ENCODE results near the gene ADGRE1. TPM values are rescaled to one million over a fixed set of nuclear protein-coding genes. Genes with fewer than 3 reads are reported as not detected.

Gene ADGRE1
- total and polyA plus RNA-seq, 9 donors = 0.04 to 0.28 (median 0.15) TPM; not detected in 1

- Histone ChIP-seq H3K36me3 (ENCODE audit: control insufficient read depth, insufficient read depth, low read length) (no peaks in the 10 kb centered on the region), H3K27me3 (ENCODE audit: control insufficient read depth, insufficient read depth, low read length) (no peaks in the 10 kb centered on the region), H3K4me1 (ENCODE audit: control insufficient read depth, insufficient read depth, low read length) (no peaks in the 10 kb centered on the region), H3K27ac (ENCODE audit: low read length) (no peak overlapping the region), H3K4me3 (ENCODE audit: low read length) (no peak overlapping the region), H3K9me3 (replicated peaks; ENCODE audit: control insufficient read depth, low read depth, low read length) (no peaks in the 10 kb centered on the region)
- WGBS (ENCODE audit: insufficient coverage) = 32% methylated on average over 3 of the region's 5 CpGs
- DNase-seq = peak; percentile 22
Observed at GRCh38 chr19:6947745-6948144, 60.4 kb downstream of the ADGRE1 start.

- H3K9me3 ChIP-seq (replicated peaks; ENCODE audit: control insufficient read depth, low read depth, low read length) = no peaks in the 10 kb centered on the region
- H3K4me3 ChIP-seq (ENCODE audit: low read length) = no peak overlapping the region
- no peak for DNase-seq
- H3K27me3 ChIP-seq (ENCODE audit: control insufficient read depth, insufficient read depth, low read length) = no peaks in the 10 kb centered on the region
- H3K27ac ChIP-seq (ENCODE audit: low read length) = no peak overlapping the region
- no peaks in the 10 kb centered on the region for H3K4me1 ChIP-seq (ENCODE audit: control insufficient read depth, insufficient read depth, low read length)
- no peaks in the 10 kb centered on the region for H3K36me3 ChIP-seq (ENCODE audit: control insufficient read depth, insufficient read depth, low read length)
- WGBS (ENCODE audit: insufficient coverage) = no CpG with 5 or more reads among the region's 2 CpGs
Observed at GRCh38 chr19:6948884-6949283, 61.5 kb downstream of the ADGRE1 start.

GRCh38 chr19:6952956-6953355 lies 65.6 kb downstream of the ADGRE1 start:
- no peaks in the 10 kb centered on the region for H3K4me1 ChIP-seq (ENCODE audit: control insufficient read depth, insufficient read depth, low read length)
- no peak for DNase-seq
- no peak overlapping the region for H3K27ac ChIP-seq (ENCODE audit: low read length)
- no peak overlapping the region for H3K4me3 ChIP-seq (ENCODE audit: low read length)
- H3K9me3 ChIP-seq (replicated peaks; ENCODE audit: control insufficient read depth, low read depth, low read length) = no peaks in the 10 kb centered on the region
- 83% methylated on average over 4 of the region's 9 CpGs for WGBS (ENCODE audit: insufficient coverage)
- no peaks in the 10 kb centered on the region for H3K36me3 ChIP-seq (ENCODE audit: control insufficient read depth, insufficient read depth, low read length)
- no peaks in the 10 kb centered on the region for H3K27me3 ChIP-seq (ENCODE audit: control insufficient read depth, insufficient read depth, low read length)

- H3K36me3 ChIP-seq (ENCODE audit: control insufficient read depth, insufficient read depth, low read length) = no peaks in the 10 kb centered on the region
- no peak overlapping the region for H3K27ac ChIP-seq (ENCODE audit: low read length)
- no peak for DNase-seq
- H3K27me3 ChIP-seq (ENCODE audit: control insufficient read depth, insufficient read depth, low read length) = no peaks in the 10 kb centered on the region
- WGBS (ENCODE audit: insufficient coverage) = 90% methylated on average over 3 of the region's 3 CpGs
- H3K9me3 ChIP-seq (replicated peaks; ENCODE audit: control insufficient read depth, low read depth, low read length) = no peaks in the 10 kb centered on the region
- H3K4me1 ChIP-seq (ENCODE audit: control insufficient read depth, insufficient read depth, low read length) = no peaks in the 10 kb centered on the region
- no peak overlapping the region for H3K4me3 ChIP-seq (ENCODE audit: low read length)
Observed at GRCh38 chr19:6955082-6955481, 67.7 kb downstream of the ADGRE1 start.

GRCh38 chr19:6956573-6956972 lies 69.2 kb downstream of the ADGRE1 start:
- Histone ChIP-seq H3K27ac (ENCODE audit: low read length) (no peak overlapping the region), H3K4me3 (ENCODE audit: low read length) (no peak overlapping the region), H3K27me3 (ENCODE audit: control insufficient read depth, insufficient read depth, low read length) (no peaks in the 10 kb centered on the region), H3K36me3 (ENCODE audit: control insufficient read depth, insufficient read depth, low read length) (no peaks in the 10 kb centered on the region), H3K9me3 (replicated peaks; ENCODE audit: control insufficient read depth, low read depth, low read length) (no peaks in the 10 kb centered on the region), H3K4me1 (ENCODE audit: control insufficient read depth, insufficient read depth, low read length) (no peaks in the 10 kb centered on the region)
- no peak for DNase-seq
- WGBS (ENCODE audit: insufficient coverage) = no CpG with 5 or more reads among the region's 1 CpG

- no peak overlapping the region for H3K27ac ChIP-seq (ENCODE audit: low read length)
- no CpG with 5 or more reads among the region's 3 CpGs for WGBS (ENCODE audit: insufficient coverage)
- DNase-seq = no peak
- H3K4me3 ChIP-seq (ENCODE audit: low read length) = no peak overlapping the region
- H3K27me3 ChIP-seq (ENCODE audit: control insufficient read depth, insufficient read depth, low read length) = no peaks in the 10 kb centered on the region
- H3K4me1 ChIP-seq (ENCODE audit: control insufficient read depth, insufficient read depth, low read length) = no peaks in the 10 kb centered on the region
- H3K9me3 ChIP-seq (replicated peaks; ENCODE audit: control insufficient read depth, low read depth, low read length) = no peaks in the 10 kb centered on the region
- no peaks in the 10 kb centered on the region for H3K36me3 ChIP-seq (ENCODE audit: control insufficient read depth, insufficient read depth, low read length)
Observed at GRCh38 chr19:6958791-6959190, 71.4 kb downstream of the ADGRE1 start.

- Histone ChIP-seq H3K4me1 (ENCODE audit: control insufficient read depth, insufficient read depth, low read length) (no peaks in the 10 kb centered on the region), H3K36me3 (ENCODE audit: control insufficient read depth, insufficient read depth, low read length) (no peaks in the 10 kb centered on the region), H3K27me3 (ENCODE audit: control insufficient read depth, insufficient read depth, low read length) (no peaks in the 10 kb centered on the region), H3K9me3 (replicated peaks; ENCODE audit: control insufficient read depth, low read depth, low read length) (no peaks in the 10 kb centered on the region), H3K27ac (ENCODE audit: low read length) (no peak overlapping the region), H3K4me3 (ENCODE audit: low read length) (no peak overlapping the region)
- 81% methylated on average over 3 of the region's 6 CpGs for WGBS (ENCODE audit: insufficient coverage)
- no peak for DNase-seq
Observed at GRCh38 chr19:6963244-6963852, 76.0 kb downstream of the ADGRE1 start.

- H3K9me3 ChIP-seq (replicated peaks; ENCODE audit: control insufficient read depth, low read depth, low read length) = no peaks in the 10 kb centered on the region
- no peaks in the 10 kb centered on the region for H3K27me3 ChIP-seq (ENCODE audit: control insufficient read depth, insufficient read depth, low read length)
- no peak overlapping the region for H3K27ac ChIP-seq (ENCODE audit: low read length)
- no CpG with 5 or more reads among the region's 4 CpGs for WGBS (ENCODE audit: insufficient coverage)
- no peak for DNase-seq
- H3K4me1 ChIP-seq (ENCODE audit: control insufficient read depth, insufficient read depth, low read length) = no peaks in the 10 kb centered on the region
- no peak overlapping the region for H3K4me3 ChIP-seq (ENCODE audit: low read length)
- H3K36me3 ChIP-seq (ENCODE audit: control insufficient read depth, insufficient read depth, low read length) = no peaks in the 10 kb centered on the region
Observed at GRCh38 chr19:6963937-6964336, 76.6 kb downstream of the ADGRE1 start.

GRCh38 chr19:6967967-6968366 lies 80.6 kb downstream of the ADGRE1 start:
- WGBS (ENCODE audit: insufficient coverage) = 76% methylated on average over 4 of the region's 4 CpGs
- no peak overlapping the region for H3K27ac ChIP-seq (ENCODE audit: low read length)
- no peaks in the 10 kb centered on the region for H3K36me3 ChIP-seq (ENCODE audit: control insufficient read depth, insufficient read depth, low read length)
- H3K4me3 ChIP-seq (ENCODE audit: low read length) = no peak overlapping the region
- no peaks in the 10 kb centered on the region for H3K9me3 ChIP-seq (replicated peaks; ENCODE audit: control insufficient read depth, low read depth, low read length)
- no peaks in the 10 kb centered on the region for H3K4me1 ChIP-seq (ENCODE audit: control insufficient read depth, insufficient read depth, low read length)
- DNase-seq = peak; percentile 2
- H3K27me3 ChIP-seq (ENCODE audit: control insufficient read depth, insufficient read depth, low read length) = no peaks in the 10 kb centered on the region

GRCh38 chr19:6969490-6969889 lies 82.1 kb downstream of the ADGRE1 start:
- Histone ChIP-seq H3K27me3 (ENCODE audit: control insufficient read depth, insufficient read depth, low read length) (no peaks in the 10 kb centered on the region), H3K4me1 (ENCODE audit: control insufficient read depth, insufficient read depth, low read length) (no peaks in the 10 kb centered on the region), H3K27ac (ENCODE audit: low read length) (no peak overlapping the region), H3K9me3 (replicated peaks; ENCODE audit: control insufficient read depth, low read depth, low read length) (no peaks in the 10 kb centered on the region), H3K4me3 (ENCODE audit: low read length) (no peak overlapping the region), H3K36me3 (ENCODE audit: control insufficient read depth, insufficient read depth, low read length) (no peaks in the 10 kb centered on the region)
- no CpG with 5 or more reads among the region's 2 CpGs for WGBS (ENCODE audit: insufficient coverage)
- no peak for DNase-seq

GRCh38 chr19:6970021-6970420 lies 82.6 kb downstream of the ADGRE1 start:
- Histone ChIP-seq H3K9me3 (replicated peaks; ENCODE audit: control insufficient read depth, low read depth, low read length) (no peaks in the 10 kb centered on the region), H3K4me3 (ENCODE audit: low read length) (no peak overlapping the region), H3K27me3 (ENCODE audit: control insufficient read depth, insufficient read depth, low read length) (no peaks in the 10 kb centered on the region), H3K27ac (ENCODE audit: low read length) (no peak overlapping the region), H3K4me1 (ENCODE audit: control insufficient read depth, insufficient read depth, low read length) (no peaks in the 10 kb centered on the region), H3K36me3 (ENCODE audit: control insufficient read depth, insufficient read depth, low read length) (no peaks in the 10 kb centered on the region)
- WGBS (ENCODE audit: insufficient coverage) = no CpG with 5 or more reads among the region's 2 CpGs
- peak; percentile 3 for DNase-seq
